ENCODE measurements around the gene TLL1.

Gene TLL1

GRCh38 chr4:166066936-166067335, 193.9 kb downstream of the TLL1 start:
- Histone ChIP-seq H2BK5ac (ENCODE audit: low read length) (no peak overlapping the region), H3K56ac (ENCODE audit: low read length) (no peak overlapping the region), H3K9ac (ENCODE audit: low read length) (no peak overlapping the region), H2BK120ac (ENCODE audit: low read depth, low read length) (no peak overlapping the region), H3K36me3 (ENCODE audit: control insufficient read depth, insufficient read depth, low read length) (no peaks in the 10 kb centered on the region), H3K27ac (ENCODE audit: low read depth, low read length) (no peak overlapping the region), H3K23ac (ENCODE audit: low read length) (no peak overlapping the region), H3K4me2 (ENCODE audit: low read length) (no peak overlapping the region), H3K4me3 (ENCODE audit: low read length) (no peak overlapping the region), H3K4me1 (ENCODE audit: control insufficient read depth, low read depth, low read length) (no peaks in the 10 kb centered on the region), H2AK5ac (ENCODE audit: low read length) (no peak overlapping the region), H3K4ac (ENCODE audit: low read depth, low read length) (no peak overlapping the region), H3K79me1 (ENCODE audit: low read length) (no peaks in the 10 kb centered on the region), H4K8ac (ENCODE audit: low read depth, low read length) (no peak overlapping the region), H3K18ac (ENCODE audit: low read length) (no peak overlapping the region), H3K27me3 (ENCODE audit: insufficient read depth, low read length, poor library complexity) (no peaks in the 10 kb centered on the region), H2BK15ac (replicated peaks; ENCODE audit: low read depth) (no peak overlapping the region), H3K79me2 (ENCODE audit: control insufficient read depth, insufficient read depth, low read length) (no peaks in the 10 kb centered on the region), H4K5ac (ENCODE audit: low read length) (no peak overlapping the region)
- DNase-seq: no peak
- WGBS (ENCODE audit: extremely low coverage, insufficient coverage, low lambda C conversion rate): no CpG with 5 or more reads among the region's 1 CpG

- WGBS (ENCODE audit: extremely low coverage, insufficient coverage, low lambda C conversion rate): no CpG with 5 or more reads among the region's 1 CpG
- no peaks in the 10 kb centered on the region for H3K79me1 ChIP-seq (ENCODE audit: low read length)
Measured at GRCh38 chr4:166067915-166068314, 194.9 kb downstream of the TLL1 start.

GRCh38 chr4:166073783-166074182, 200.7 kb downstream of the TLL1 start:
- WGBS (ENCODE audit: extremely low coverage, insufficient coverage, low lambda C conversion rate): no CpG with 5 or more reads among the region's 6 CpGs

More at GRCh38 chr4:166067915-166068314, 194.9 kb downstream of the TLL1 start:
- H3K9ac ChIP-seq (ENCODE audit: low read length): no peak overlapping the region
- H3K27ac ChIP-seq (ENCODE audit: low read depth, low read length): no peak overlapping the region
- H3K4me2 ChIP-seq (ENCODE audit: low read length): no peak overlapping the region
- no peak for DNase-seq
- no peak overlapping the region for H3K56ac ChIP-seq (ENCODE audit: low read length)
- H3K23ac ChIP-seq (ENCODE audit: low read length): no peak overlapping the region
- no peak overlapping the region for H2BK15ac ChIP-seq (replicated peaks; ENCODE audit: low read depth)
- no peak overlapping the region for H2BK120ac ChIP-seq (ENCODE audit: low read depth, low read length)
- H2AK5ac ChIP-seq (ENCODE audit: low read length): no peak overlapping the region
- H3K27me3 ChIP-seq (ENCODE audit: insufficient read depth, low read length, poor library complexity): no peaks in the 10 kb centered on the region
- H2BK5ac ChIP-seq (ENCODE audit: low read length): no peak overlapping the region
- H3K36me3 ChIP-seq (ENCODE audit: control insufficient read depth, insufficient read depth, low read length): no peaks in the 10 kb centered on the region
- H3K4me1 ChIP-seq (ENCODE audit: control insufficient read depth, low read depth, low read length): no peaks in the 10 kb centered on the region
- no peak overlapping the region for H3K4ac ChIP-seq (ENCODE audit: low read depth, low read length)
- no peak overlapping the region for H3K4me3 ChIP-seq (ENCODE audit: low read length)
- no peaks in the 10 kb centered on the region for H3K79me2 ChIP-seq (ENCODE audit: control insufficient read depth, insufficient read depth, low read length)
- H3K18ac ChIP-seq (ENCODE audit: low read length): no peak overlapping the region
- no peak overlapping the region for H4K8ac ChIP-seq (ENCODE audit: low read depth, low read length)
- H4K5ac ChIP-seq (ENCODE audit: low read length): no peak overlapping the region

GRCh38 chr4:166075599-166075998, 202.6 kb downstream of the TLL1 start:
- Histone ChIP-seq H3K36me3 (ENCODE audit: control insufficient read depth, insufficient read depth, low read length) (no peaks in the 10 kb centered on the region), H3K9ac (ENCODE audit: low read length) (no peak overlapping the region), H3K56ac (ENCODE audit: low read length) (no peak overlapping the region), H3K27ac (ENCODE audit: low read depth, low read length) (no peak overlapping the region), H4K8ac (ENCODE audit: low read depth, low read length) (no peak overlapping the region), H2AK5ac (ENCODE audit: low read length) (no peak overlapping the region), H2BK120ac (ENCODE audit: low read depth, low read length) (no peak overlapping the region), H3K79me1 (ENCODE audit: low read length) (no peaks in the 10 kb centered on the region), H3K23ac (ENCODE audit: low read length) (no peak overlapping the region), H3K79me2 (ENCODE audit: control insufficient read depth, insufficient read depth, low read length) (no peaks in the 10 kb centered on the region), H3K4me2 (ENCODE audit: low read length) (no peak overlapping the region), H3K27me3 (ENCODE audit: insufficient read depth, low read length, poor library complexity) (no peaks in the 10 kb centered on the region), H2BK15ac (replicated peaks; ENCODE audit: low read depth) (no peak overlapping the region), H3K18ac (ENCODE audit: low read length) (no peak overlapping the region), H3K4ac (ENCODE audit: low read depth, low read length) (no peak overlapping the region), H4K5ac (ENCODE audit: low read length) (no peak overlapping the region), H2BK5ac (ENCODE audit: low read length) (no peak overlapping the region), H3K4me1 (ENCODE audit: control insufficient read depth, low read depth, low read length) (no peaks in the 10 kb centered on the region), H3K4me3 (ENCODE audit: low read length) (no peak overlapping the region)
- WGBS (ENCODE audit: extremely low coverage, insufficient coverage, low lambda C conversion rate): no CpG with 5 or more reads among the region's 1 CpG
- no peak for DNase-seq

More at GRCh38 chr4:166073783-166074182, 200.7 kb downstream of the TLL1 start:
- H3K56ac ChIP-seq (ENCODE audit: low read length): no peak overlapping the region
- H3K4me3 ChIP-seq (ENCODE audit: low read length): no peak overlapping the region
- H3K4ac ChIP-seq (ENCODE audit: low read depth, low read length): no peak overlapping the region
- no peaks in the 10 kb centered on the region for H3K27me3 ChIP-seq (ENCODE audit: insufficient read depth, low read length, poor library complexity)
- no peak overlapping the region for H3K18ac ChIP-seq (ENCODE audit: low read length)
- no peak for DNase-seq
- no peaks in the 10 kb centered on the region for H3K36me3 ChIP-seq (ENCODE audit: control insufficient read depth, insufficient read depth, low read length)
- H3K9ac ChIP-seq (ENCODE audit: low read length): no peak overlapping the region
- H2AK5ac ChIP-seq (ENCODE audit: low read length): no peak overlapping the region
- no peak overlapping the region for H2BK15ac ChIP-seq (replicated peaks; ENCODE audit: low read depth)
- H4K8ac ChIP-seq (ENCODE audit: low read depth, low read length): no peak overlapping the region
- no peak overlapping the region for H3K27ac ChIP-seq (ENCODE audit: low read depth, low read length)
- no peak overlapping the region for H4K5ac ChIP-seq (ENCODE audit: low read length)
- no peak overlapping the region for H3K23ac ChIP-seq (ENCODE audit: low read length)
- H3K4me1 ChIP-seq (ENCODE audit: control insufficient read depth, low read depth, low read length): no peaks in the 10 kb centered on the region
- no peak overlapping the region for H2BK120ac ChIP-seq (ENCODE audit: low read depth, low read length)
- no peak overlapping the region for H2BK5ac ChIP-seq (ENCODE audit: low read length)
- no peaks in the 10 kb centered on the region for H3K79me1 ChIP-seq (ENCODE audit: low read length)
- H3K4me2 ChIP-seq (ENCODE audit: low read length): no peak overlapping the region
- H3K79me2 ChIP-seq (ENCODE audit: control insufficient read depth, insufficient read depth, low read length): no peaks in the 10 kb centered on the region

GRCh38 chr4:166077782-166078181, 204.7 kb downstream of the TLL1 start:
- no peak overlapping the region for H2BK15ac ChIP-seq (replicated peaks; ENCODE audit: low read depth)
- H3K56ac ChIP-seq (ENCODE audit: low read length): no peak overlapping the region
- no peaks in the 10 kb centered on the region for H3K79me2 ChIP-seq (ENCODE audit: control insufficient read depth, insufficient read depth, low read length)
- H3K79me1 ChIP-seq (ENCODE audit: low read length): no peaks in the 10 kb centered on the region
- H3K4me2 ChIP-seq (ENCODE audit: low read length): no peak overlapping the region
- H4K8ac ChIP-seq (ENCODE audit: low read depth, low read length): no peak overlapping the region
- no peak overlapping the region for H3K23ac ChIP-seq (ENCODE audit: low read length)
- no peak overlapping the region for H2BK5ac ChIP-seq (ENCODE audit: low read length)
- no peak overlapping the region for H3K18ac ChIP-seq (ENCODE audit: low read length)
- DNase-seq: no peak
- H2AK5ac ChIP-seq (ENCODE audit: low read length): no peak overlapping the region
- no CpG with 5 or more reads among the region's 4 CpGs for WGBS (ENCODE audit: extremely low coverage, insufficient coverage, low lambda C conversion rate)
- H3K4me3 ChIP-seq (ENCODE audit: low read length): no peak overlapping the region
- H3K9ac ChIP-seq (ENCODE audit: low read length): no peak overlapping the region
- H3K36me3 ChIP-seq (ENCODE audit: control insufficient read depth, insufficient read depth, low read length): no peaks in the 10 kb centered on the region
- no peak overlapping the region for H3K4ac ChIP-seq (ENCODE audit: low read depth, low read length)
- H3K27ac ChIP-seq (ENCODE audit: low read depth, low read length): no peak overlapping the region
- no peaks in the 10 kb centered on the region for H3K4me1 ChIP-seq (ENCODE audit: control insufficient read depth, low read depth, low read length)
- H3K27me3 ChIP-seq (ENCODE audit: insufficient read depth, low read length, poor library complexity): no peaks in the 10 kb centered on the region
- no peak overlapping the region for H4K5ac ChIP-seq (ENCODE audit: low read length)
- no peak overlapping the region for H2BK120ac ChIP-seq (ENCODE audit: low read depth, low read length)

- Histone ChIP-seq H3K56ac (ENCODE audit: low read length) (no peak overlapping the region), H3K4me2 (ENCODE audit: low read length) (no peak overlapping the region), H3K27me3 (ENCODE audit: insufficient read depth, low read length, poor library complexity) (no peaks in the 10 kb centered on the region), H3K9ac (ENCODE audit: low read length) (no peak overlapping the region), H3K36me3 (ENCODE audit: control insufficient read depth, insufficient read depth, low read length) (no peaks in the 10 kb centered on the region), H2BK120ac (ENCODE audit: low read depth, low read length) (no peak overlapping the region), H3K27ac (ENCODE audit: low read depth, low read length) (no peak overlapping the region), H4K8ac (ENCODE audit: low read depth, low read length) (no peak overlapping the region), H2BK5ac (ENCODE audit: low read length) (no peak overlapping the region), H3K4me1 (ENCODE audit: control insufficient read depth, low read depth, low read length) (no peaks in the 10 kb centered on the region), H3K79me1 (ENCODE audit: low read length) (no peaks in the 10 kb centered on the region), H3K4ac (ENCODE audit: low read depth, low read length) (no peak overlapping the region), H3K18ac (ENCODE audit: low read length) (no peak overlapping the region), H3K79me2 (ENCODE audit: control insufficient read depth, insufficient read depth, low read length) (no peaks in the 10 kb centered on the region), H3K4me3 (ENCODE audit: low read length) (no peak overlapping the region), H2AK5ac (ENCODE audit: low read length) (no peak overlapping the region), H4K5ac (ENCODE audit: low read length) (no peak overlapping the region), H2BK15ac (replicated peaks; ENCODE audit: low read depth) (no peak overlapping the region), H3K23ac (ENCODE audit: low read length) (no peak overlapping the region)
- WGBS (ENCODE audit: extremely low coverage, insufficient coverage, low lambda C conversion rate): no CpG with 5 or more reads among the region's 3 CpGs
- no peak for DNase-seq
Measured at GRCh38 chr4:166078383-166078782, 205.3 kb downstream of the TLL1 start.
